ENCODE measurements around the gene CCDC116.

DNA sequence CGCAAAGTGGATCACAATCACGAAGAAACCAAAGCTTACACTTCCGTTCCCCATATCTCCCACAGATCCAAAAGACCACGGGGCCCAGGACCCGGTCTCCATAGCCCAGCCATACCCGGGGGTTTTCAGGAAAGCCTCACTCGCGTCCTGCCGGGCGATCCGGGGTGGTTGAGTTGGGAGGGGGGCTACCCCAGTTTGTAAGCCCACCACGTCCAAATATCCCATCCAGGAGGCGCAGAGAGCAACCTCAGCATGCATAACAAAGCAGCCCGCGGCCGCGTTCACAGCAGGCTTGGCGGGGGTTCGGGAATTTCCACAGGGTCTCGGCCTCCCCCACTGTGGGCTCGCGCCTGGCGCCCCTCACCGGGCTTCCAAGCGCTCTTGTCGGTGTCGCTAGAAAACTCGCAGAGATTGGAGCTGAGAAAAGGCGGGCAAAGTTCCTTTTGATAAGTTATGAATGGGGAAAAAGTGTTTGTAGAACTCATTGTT is 19.0 kb downstream of the CCDC116 start:
- TF ChIP-seq, protein P1, sequence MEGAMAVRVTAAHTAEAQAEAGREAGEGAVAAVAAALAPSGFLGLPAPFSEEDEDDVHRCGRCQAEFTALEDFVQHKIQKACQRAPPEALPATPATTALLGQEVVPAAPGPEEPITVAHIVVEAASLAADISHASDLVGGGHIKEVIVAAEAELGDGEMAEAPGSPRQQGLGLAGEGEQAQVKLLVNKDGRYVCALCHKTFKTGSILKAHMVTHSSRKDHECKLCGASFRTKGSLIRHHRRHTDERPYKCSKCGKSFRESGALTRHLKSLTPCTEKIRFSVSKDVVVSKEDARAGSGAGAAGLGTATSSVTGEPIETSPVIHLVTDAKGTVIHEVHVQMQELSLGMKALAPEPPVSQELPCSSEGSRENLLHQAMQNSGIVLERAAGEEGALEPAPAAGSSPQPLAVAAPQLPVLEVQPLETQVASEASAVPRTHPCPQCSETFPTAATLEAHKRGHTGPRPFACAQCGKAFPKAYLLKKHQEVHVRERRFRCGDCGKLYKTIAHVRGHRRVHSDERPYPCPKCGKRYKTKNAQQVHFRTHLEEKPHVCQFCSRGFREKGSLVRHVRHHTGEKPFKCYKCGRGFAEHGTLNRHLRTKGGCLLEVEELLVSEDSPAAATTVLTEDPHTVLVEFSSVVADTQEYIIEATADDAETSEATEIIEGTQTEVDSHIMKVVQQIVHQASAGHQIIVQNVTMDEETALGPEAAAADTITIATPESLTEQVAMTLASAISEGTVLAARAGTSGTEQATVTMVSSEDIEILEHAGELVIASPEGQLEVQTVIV (IDR thresholded peaks at IDR 0.05; ENCODE audit: borderline replicate concordance, partially characterized antibody) = no peak
- TF ChIP-seq, protein P2, sequence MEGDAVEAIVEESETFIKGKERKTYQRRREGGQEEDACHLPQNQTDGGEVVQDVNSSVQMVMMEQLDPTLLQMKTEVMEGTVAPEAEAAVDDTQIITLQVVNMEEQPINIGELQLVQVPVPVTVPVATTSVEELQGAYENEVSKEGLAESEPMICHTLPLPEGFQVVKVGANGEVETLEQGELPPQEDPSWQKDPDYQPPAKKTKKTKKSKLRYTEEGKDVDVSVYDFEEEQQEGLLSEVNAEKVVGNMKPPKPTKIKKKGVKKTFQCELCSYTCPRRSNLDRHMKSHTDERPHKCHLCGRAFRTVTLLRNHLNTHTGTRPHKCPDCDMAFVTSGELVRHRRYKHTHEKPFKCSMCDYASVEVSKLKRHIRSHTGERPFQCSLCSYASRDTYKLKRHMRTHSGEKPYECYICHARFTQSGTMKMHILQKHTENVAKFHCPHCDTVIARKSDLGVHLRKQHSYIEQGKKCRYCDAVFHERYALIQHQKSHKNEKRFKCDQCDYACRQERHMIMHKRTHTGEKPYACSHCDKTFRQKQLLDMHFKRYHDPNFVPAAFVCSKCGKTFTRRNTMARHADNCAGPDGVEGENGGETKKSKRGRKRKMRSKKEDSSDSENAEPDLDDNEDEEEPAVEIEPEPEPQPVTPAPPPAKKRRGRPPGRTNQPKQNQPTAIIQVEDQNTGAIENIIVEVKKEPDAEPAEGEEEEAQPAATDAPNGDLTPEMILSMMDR (IDR thresholded peaks at IDR 0.05 in 2 of 3, conservative IDR thresholded peaks at IDR 0.05 in 1 of 3; ENCODE audit: control insufficient read depth in 2 of 3, extremely low read depth in 1 of 3, insufficient read depth in 1 of 3, low read depth in 3 of 3, low read length in 3 of 3) = no peak
- TF ChIP-seq POLR2AphosphoS5 (IDR thresholded peaks at IDR 0.05; ENCODE audit: low read length) (no peak), YY1 (IDR thresholded peaks at IDR 0.05; ENCODE audit: low read depth, low read length) (no peak), POLR2A (IDR thresholded peaks at IDR 0.05; ENCODE audit: low read depth, low read length) (no peak), CEBPB (IDR thresholded peaks at IDR 0.05; ENCODE audit: borderline replicate concordance in 1 of 2, low read depth in 2 of 2, low read length in 2 of 2) (no peak), HCFC1 (IDR thresholded peaks at IDR 0.05; ENCODE audit: low read length) (no peak), KDM1A (IDR thresholded peaks at IDR 0.05; ENCODE audit: borderline replicate concordance) (no peak), CBFB (IDR thresholded peaks at IDR 0.05; ENCODE audit: low read depth) (no peak), TBL1XR1 (IDR thresholded peaks at IDR 0.05; ENCODE audit: low read depth, low read length) (no peak), RB1 (IDR thresholded peaks at IDR 0.05; ENCODE audit: borderline replicate concordance) (0 out of 2 replicates have a peak, but pooled peaks have one; percentile 52), HDAC6 (IDR thresholded peaks at IDR 0.05; ENCODE audit: unreplicated experiment) (no peak), TCF7 (IDR thresholded peaks at IDR 0.05; ENCODE audit: borderline replicate concordance) (no peak), BRCA1 (IDR thresholded peaks at IDR 0.05; ENCODE audit: low read depth, low read length) (no peak)
